Karpas-422 (cell line): Measurements from ENCODE around the gene PLXNB1. TPM values are rescaled to one million over a fixed set of nuclear protein-coding genes. Genes with fewer than 3 reads are reported as not detected.

Experiments used
- DNase-seq: peaks from one replicate; pipeline ENCODE4 v3.0.0-alpha.2; 2015
- H2AFZ ChIP-seq: fragments of 200-600 bp; sonication (generic); 2 replicates; pipeline ENCODE4 v1.6.1; 2014; ENCODE audit warnings: antibody characterized with exemption, low read length, mixed read lengths
- H3K27ac ChIP-seq: fragments of 200-600 bp; sonication (generic); 2 replicates; pipeline ENCODE4 v1.5.1; 2014; ENCODE audit warnings: mild to moderate bottlenecking, low read length, moderate library complexity
- H3K27me3 ChIP-seq: fragments of 200-600 bp; sonication (generic); 2 replicates; pipeline ENCODE4 v1.6.1; 2014; ENCODE audit warnings: low read length, mixed read lengths
- H3K36me3 ChIP-seq: fragments of 200-600 bp; sonication (generic); 2 replicates; pipeline ENCODE4 v1.6.1; 2014; ENCODE audit warnings: low read length, mixed read lengths; ENCODE audit not compliant: insufficient read depth
- H3K4me1 ChIP-seq: fragments of 200-600 bp; sonication (generic); 2 replicates; pipeline ENCODE4 v1.6.1; 2014; ENCODE audit warnings: mild to moderate bottlenecking, low read length, mixed read lengths
- H3K4me2 ChIP-seq: fragments of 200-600 bp; sonication (generic); 2 replicates; pipeline ENCODE4 v1.6.1; 2014; ENCODE audit warnings: low read length, low read depth, mild to moderate bottlenecking; ENCODE audit not compliant: poor library complexity, severe bottlenecking
- H3K4me3 ChIP-seq: fragments of 200-600 bp; sonication (generic); 2 replicates; pipeline ENCODE4 v1.5.1; 2014; ENCODE audit warnings: mild to moderate bottlenecking, antibody characterized with exemption, low read length, mixed read lengths
- H3K79me2 ChIP-seq: fragments of 200-600 bp; sonication (generic); 2 replicates; pipeline ENCODE4 v1.6.1; 2014; ENCODE audit warnings: mild to moderate bottlenecking, low read length, mixed read lengths
- H3K9ac ChIP-seq: fragments of 200-600 bp; sonication (generic); 2 replicates; pipeline ENCODE4 v1.6.0; 2014; ENCODE audit warnings: low read length
- H3K9me2 ChIP-seq: fragments of 200-600 bp; sonication (generic), shearing (Covaris generic); replicated peaks from 2 replicates; pipeline ENCODE4 v1.6.0; 2014; ENCODE audit warnings: mild to moderate bottlenecking, low read length, moderate library complexity; ENCODE audit not compliant: insufficient read depth
- H3K9me3 ChIP-seq: fragments of 300-700, 200-600 bp; sonication (generic); 2 replicates; pipeline ENCODE4 v1.6.1; 2014; ENCODE audit warnings: low read length, mixed read lengths
- H4K20me1 ChIP-seq: fragments of 200-600 bp; sonication (generic); 2 replicates; pipeline ENCODE4 v1.6.1; 2014; ENCODE audit warnings: mild to moderate bottlenecking, antibody characterized with exemption, low read length, low read depth; ENCODE audit not compliant: insufficient read depth
- total RNA-seq: library from RNA; depleted of rRNA; stranded (reverse); fragments of >200 nt; shearing (Covaris generic); gene quantifications from 2 replicates; pipeline ENCODE4 v1.2.3, GENCODE V29; 2014; ENCODE audit warnings: low replicate concordance

Gene PLXNB1
- total RNA-seq, 1 experiment from 2014 or later: 34.0 TPM

DNA sequence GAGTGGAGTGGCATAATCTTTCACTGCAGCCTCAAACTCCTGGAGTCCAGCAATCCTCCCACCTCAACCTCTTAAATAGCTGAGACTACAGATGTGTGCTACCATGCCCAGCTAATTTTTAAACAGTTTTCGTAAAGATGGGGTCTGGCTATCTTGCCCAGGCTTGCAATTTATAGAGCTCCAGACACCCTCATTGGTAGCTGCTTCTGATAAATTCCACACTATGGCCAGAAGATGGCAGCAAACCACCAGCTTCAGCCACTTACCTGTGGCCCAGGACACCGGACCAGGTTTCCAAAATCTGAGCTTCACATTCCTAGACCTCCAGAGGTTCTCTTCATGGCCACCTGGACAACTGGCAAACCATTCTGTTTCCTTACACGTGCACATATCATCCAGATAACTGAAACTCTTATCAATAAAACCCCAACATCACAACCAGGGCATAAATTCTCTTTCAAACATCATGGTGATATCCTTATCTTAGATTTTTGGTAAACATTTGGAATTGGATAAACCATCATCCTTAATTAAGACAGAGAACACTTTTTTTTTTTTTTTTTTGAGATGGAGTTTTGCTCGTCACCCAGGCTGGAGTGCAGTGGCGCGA lies 29.0 kb downstream of the PLXNB1 start:
- peak; percentile 85 for DNase-seq
- Histone ChIP-seq H3K9me3 (no peaks in the 10 kb centered on the region), H3K4me3 (no peak overlapping the region), H3K27me3 (no peaks in the 10 kb centered on the region), H3K9me2 (no peaks in the 10 kb centered on the region), H3K9ac (no peak overlapping the region), H3K4me1 (no peaks in the 10 kb centered on the region), H3K36me3 (no peaks in the 10 kb centered on the region), H3K27ac (no peak overlapping the region), H3K4me2 (no peak overlapping the region), H4K20me1 (no peaks in the 10 kb centered on the region), H3K79me2 (no peaks in the 10 kb centered on the region), H2AFZ (no peak overlapping the region)

DNA sequence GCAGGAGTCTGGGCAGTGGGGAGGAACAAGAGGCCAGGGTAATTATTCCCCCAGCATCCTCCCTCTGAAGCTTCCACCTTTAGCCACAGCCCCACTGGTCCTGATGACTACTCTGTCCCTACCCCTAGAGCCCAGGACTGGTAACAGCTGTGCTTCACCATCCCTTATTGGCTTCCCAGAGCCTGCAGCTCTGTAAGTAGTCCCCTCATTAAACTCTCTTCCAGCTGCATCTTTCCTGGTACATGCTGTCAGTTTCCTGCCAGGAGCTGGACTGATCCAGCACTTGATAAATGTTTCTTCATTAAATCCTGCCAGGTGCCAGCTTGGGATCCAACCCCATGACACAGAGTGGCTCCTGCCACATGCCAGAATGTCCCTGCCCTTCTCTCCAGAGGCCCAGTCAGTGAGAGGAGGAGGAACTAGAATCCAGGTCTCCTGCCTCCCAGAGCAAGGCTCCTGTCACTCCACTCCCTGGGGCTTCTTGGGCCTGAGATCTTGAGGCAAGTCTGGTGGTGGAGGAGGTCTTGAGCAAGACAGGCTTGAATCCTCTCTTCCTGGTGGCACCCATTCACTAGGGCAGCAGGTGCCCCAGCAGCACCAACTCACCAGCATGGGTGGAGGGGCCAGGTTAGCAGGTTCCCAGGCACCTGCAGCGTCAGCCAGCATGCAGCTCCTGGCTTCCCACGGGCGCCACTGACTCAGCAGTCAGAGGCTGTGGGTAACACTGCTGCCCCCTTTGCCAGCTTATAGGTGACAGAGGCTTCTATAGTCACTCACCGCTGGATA lies 30.3 kb downstream of the PLXNB1 start:
- H4K20me1 ChIP-seq: no peaks in the 10 kb centered on the region
- H3K27ac ChIP-seq: no peak overlapping the region

GRCh38 chr3:48398701-48399386 lies 31.0 kb downstream of the PLXNB1 start:
- Histone ChIP-seq H3K36me3 (no peaks in the 10 kb centered on the region), H4K20me1 (no peaks in the 10 kb centered on the region), H3K9me3 (no peaks in the 10 kb centered on the region), H3K27ac (no peak overlapping the region), H3K4me2 (no peak overlapping the region), H3K4me1 (peaks cover 7% of the 10 kb centered on the region), H3K4me3 (no peak overlapping the region), H3K79me2 (no peaks in the 10 kb centered on the region), H2AFZ (no peak overlapping the region), H3K9me2 (no peaks in the 10 kb centered on the region), H3K9ac (no peak overlapping the region), H3K27me3 (no peaks in the 10 kb centered on the region)
- DNase-seq: no peak

More for the DNA sequence above, 30.3 kb downstream of the PLXNB1 start:
- Histone ChIP-seq H3K4me3 (no peak overlapping the region), H3K79me2 (no peaks in the 10 kb centered on the region), H3K36me3 (no peaks in the 10 kb centered on the region), H3K27me3 (no peaks in the 10 kb centered on the region), H3K4me2 (no peak overlapping the region), H3K9ac (no peak overlapping the region), H2AFZ (no peak overlapping the region), H3K4me1 (peaks cover 7% of the 10 kb centered on the region), H3K9me3 (no peaks in the 10 kb centered on the region), H3K9me2 (no peaks in the 10 kb centered on the region)
- DNase-seq: no peak

DNA sequence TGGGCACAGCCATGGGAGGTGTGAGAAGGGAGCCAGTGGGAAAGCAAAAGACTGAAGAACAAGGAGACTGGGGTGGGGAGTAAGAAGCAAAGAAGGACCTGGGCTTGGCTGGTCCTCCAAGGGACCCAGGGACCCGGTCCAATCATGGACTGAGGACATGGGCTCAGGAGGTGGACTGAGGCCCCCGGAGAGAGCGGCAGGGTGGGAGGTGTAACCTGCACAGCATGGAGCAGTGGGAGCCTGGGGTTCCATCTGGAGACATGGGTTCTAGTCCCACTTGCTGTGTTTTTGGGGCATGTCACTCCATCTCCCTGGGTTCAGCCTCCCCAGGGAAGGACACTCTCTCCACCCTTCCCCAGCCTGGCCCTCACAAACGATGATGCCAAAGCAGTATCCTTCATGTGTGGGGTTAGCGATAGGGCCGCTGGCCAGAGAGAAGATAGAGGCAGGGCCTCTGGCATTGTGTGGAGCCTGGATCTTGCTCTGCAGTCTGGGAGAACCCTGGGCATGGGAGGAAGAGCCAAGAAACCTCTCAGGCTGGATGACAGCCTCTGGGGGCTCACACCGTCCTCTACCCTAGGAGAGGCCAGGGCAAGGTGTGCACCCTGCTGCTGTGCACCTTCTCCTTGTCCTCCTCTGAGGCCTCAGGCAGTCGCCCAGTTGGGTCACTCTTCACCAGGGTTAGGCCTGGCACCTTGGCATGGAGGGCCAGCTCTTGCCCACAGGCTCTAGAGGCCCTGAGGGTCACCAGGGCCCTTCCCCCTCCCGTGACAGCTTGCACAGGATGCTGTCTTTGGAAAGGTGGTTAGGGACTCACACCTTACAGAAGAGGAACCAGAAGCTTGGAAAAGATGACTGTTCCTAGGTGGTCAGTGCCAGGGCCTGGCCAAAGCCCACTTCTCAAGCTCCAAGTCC lies 31.9 kb downstream of the PLXNB1 start:
- DNase-seq: no peak
- Histone ChIP-seq H3K27me3 (no peaks in the 10 kb centered on the region), H2AFZ (no peak overlapping the region), H3K27ac (no peak overlapping the region), H4K20me1 (no peaks in the 10 kb centered on the region), H3K79me2 (no peaks in the 10 kb centered on the region), H3K4me3 (no peak overlapping the region), H3K9ac (no peak overlapping the region), H3K9me2 (no peaks in the 10 kb centered on the region), H3K4me2 (no peak overlapping the region), H3K4me1 (peaks cover 7% of the 10 kb centered on the region), H3K36me3 (no peaks in the 10 kb centered on the region), H3K9me3 (no peaks in the 10 kb centered on the region)

DNA sequence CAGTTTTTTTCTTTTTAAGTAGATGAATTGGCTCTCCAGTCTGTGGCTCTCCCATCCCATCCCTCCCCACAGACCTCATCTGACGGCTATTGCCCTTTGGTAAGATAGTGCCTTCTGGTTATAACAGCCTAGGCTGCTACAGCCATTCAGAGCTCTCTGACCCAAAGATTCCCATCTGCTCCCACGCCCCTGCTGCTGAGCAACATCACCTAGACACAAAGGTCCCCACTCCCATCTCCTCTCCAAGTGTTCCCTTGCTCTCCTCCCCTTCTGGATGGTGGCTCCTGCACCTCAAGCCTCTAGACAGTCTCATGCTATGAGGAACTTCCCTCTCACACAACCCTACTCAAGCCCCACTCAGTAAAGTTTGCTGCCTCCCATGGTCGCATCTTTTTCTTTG lies 34.2 kb downstream of the PLXNB1 start:
- DNase-seq: no peak

DNA sequence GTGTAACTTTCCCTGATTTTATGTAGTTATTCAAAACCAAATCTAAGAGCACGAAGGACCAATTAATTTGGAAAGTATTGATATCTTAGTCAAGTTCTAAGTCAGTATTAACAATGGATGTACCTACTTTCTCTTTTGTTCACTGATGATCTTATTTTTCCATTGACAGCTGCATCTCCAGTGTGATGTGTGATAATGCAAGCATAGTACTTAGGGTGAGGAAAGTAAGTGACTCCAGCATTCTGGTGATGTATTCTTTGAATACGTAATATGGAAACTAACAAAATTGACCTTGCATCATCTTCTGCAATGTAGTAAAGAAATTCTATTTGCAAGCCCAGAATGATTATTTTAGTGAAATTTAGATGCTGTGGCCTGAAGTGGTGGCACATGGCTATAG lies 35.5 kb downstream of the PLXNB1 start:
- Histone ChIP-seq H3K27me3 (no peaks in the 10 kb centered on the region), H3K9ac (no peak overlapping the region), H3K4me1 (peaks cover 7% of the 10 kb centered on the region), H3K4me2 (no peak overlapping the region), H3K4me3 (no peak overlapping the region), H3K9me2 (no peaks in the 10 kb centered on the region), H2AFZ (no peak overlapping the region), H3K27ac (no peak overlapping the region), H3K79me2 (no peaks in the 10 kb centered on the region), H3K9me3 (no peaks in the 10 kb centered on the region), H4K20me1 (no peaks in the 10 kb centered on the region), H3K36me3 (no peaks in the 10 kb centered on the region)
- no peak for DNase-seq

More for the DNA sequence above, 34.2 kb downstream of the PLXNB1 start:
- H3K9me3 ChIP-seq: no peaks in the 10 kb centered on the region
- H4K20me1 ChIP-seq: no peaks in the 10 kb centered on the region
- H3K27ac ChIP-seq: no peak overlapping the region
- peaks cover 7% of the 10 kb centered on the region for H3K4me1 ChIP-seq
- H2AFZ ChIP-seq: no peak overlapping the region
- no peak overlapping the region for H3K4me3 ChIP-seq
- H3K9ac ChIP-seq: no peak overlapping the region
- H3K9me2 ChIP-seq: no peaks in the 10 kb centered on the region
- no peaks in the 10 kb centered on the region for H3K79me2 ChIP-seq
- H3K4me2 ChIP-seq: no peak overlapping the region
- no peaks in the 10 kb centered on the region for H3K36me3 ChIP-seq
- H3K27me3 ChIP-seq: no peaks in the 10 kb centered on the region

DNA sequence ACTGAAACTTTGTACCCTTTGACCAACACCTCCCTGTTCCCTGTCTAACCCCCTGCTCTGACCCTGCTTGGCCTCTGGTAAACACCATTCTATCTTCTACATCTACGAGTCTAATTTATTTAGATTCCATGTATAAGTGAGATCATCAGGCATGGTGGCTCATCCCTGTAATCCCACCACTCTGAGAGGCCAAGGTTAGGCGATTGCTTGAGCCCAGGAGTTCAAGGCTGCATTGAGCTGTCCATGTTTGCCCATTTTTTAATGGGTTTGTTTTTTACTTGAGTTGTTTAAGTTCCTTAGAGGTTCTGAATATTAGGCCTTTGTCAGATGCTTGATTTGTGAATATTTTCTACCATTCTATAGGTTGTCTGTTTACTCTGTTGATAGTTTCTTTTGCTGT lies 40.9 kb downstream of the PLXNB1 start:
- no peaks in the 10 kb centered on the region for H3K27me3 ChIP-seq
- no peak for DNase-seq
- no peaks in the 10 kb centered on the region for H3K4me1 ChIP-seq
- H3K4me2 ChIP-seq: no peak overlapping the region
- H3K4me3 ChIP-seq: no peak overlapping the region
- no peaks in the 10 kb centered on the region for H3K9me3 ChIP-seq
- no peaks in the 10 kb centered on the region for H3K9me2 ChIP-seq
- H3K9ac ChIP-seq: no peak overlapping the region
- H3K27ac ChIP-seq: no peak overlapping the region
- H4K20me1 ChIP-seq: no peaks in the 10 kb centered on the region
- no peak overlapping the region for H2AFZ ChIP-seq
- no peaks in the 10 kb centered on the region for H3K79me2 ChIP-seq
- H3K36me3 ChIP-seq: no peaks in the 10 kb centered on the region
